ENCODE results near the gene RAE1.
"Not testable (repeated sequence)": the region's sequence is repeated elsewhere in the genome, so short reads cannot be mapped to it uniquely, and the experiment has no call there.

The RAE1 gene

DNA sequence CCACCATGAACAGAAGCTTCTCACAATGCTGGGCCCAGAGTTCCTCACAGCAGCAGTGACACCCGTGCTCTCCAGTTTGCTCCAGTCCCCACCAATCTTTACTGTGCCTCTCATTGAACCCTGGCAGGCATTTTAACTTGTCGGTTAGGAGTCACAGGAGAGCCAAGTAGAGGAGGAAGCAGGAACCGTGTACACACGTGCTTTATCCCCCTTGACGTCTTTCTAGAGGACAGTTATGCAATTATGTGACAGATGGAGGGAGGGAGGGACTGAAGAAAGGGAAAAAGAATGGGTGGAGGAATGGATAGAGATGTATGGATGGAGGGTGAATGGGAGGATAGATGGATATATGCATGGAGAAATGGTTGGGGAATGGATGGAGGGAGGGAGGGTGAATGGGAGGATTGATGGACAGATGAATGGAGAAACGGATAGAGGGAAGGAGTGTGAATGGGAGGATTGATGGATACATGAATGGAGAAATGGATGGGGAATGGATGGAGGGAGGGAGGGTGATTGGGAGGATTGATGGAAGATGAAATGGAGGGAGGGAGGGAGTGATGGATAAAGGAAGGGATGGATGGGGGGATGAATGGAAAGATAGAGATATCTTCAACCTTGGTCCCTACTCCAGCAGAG lies 66.1 kb downstream of the RAE1 start:
- no peak for DNase-seq

DNA sequence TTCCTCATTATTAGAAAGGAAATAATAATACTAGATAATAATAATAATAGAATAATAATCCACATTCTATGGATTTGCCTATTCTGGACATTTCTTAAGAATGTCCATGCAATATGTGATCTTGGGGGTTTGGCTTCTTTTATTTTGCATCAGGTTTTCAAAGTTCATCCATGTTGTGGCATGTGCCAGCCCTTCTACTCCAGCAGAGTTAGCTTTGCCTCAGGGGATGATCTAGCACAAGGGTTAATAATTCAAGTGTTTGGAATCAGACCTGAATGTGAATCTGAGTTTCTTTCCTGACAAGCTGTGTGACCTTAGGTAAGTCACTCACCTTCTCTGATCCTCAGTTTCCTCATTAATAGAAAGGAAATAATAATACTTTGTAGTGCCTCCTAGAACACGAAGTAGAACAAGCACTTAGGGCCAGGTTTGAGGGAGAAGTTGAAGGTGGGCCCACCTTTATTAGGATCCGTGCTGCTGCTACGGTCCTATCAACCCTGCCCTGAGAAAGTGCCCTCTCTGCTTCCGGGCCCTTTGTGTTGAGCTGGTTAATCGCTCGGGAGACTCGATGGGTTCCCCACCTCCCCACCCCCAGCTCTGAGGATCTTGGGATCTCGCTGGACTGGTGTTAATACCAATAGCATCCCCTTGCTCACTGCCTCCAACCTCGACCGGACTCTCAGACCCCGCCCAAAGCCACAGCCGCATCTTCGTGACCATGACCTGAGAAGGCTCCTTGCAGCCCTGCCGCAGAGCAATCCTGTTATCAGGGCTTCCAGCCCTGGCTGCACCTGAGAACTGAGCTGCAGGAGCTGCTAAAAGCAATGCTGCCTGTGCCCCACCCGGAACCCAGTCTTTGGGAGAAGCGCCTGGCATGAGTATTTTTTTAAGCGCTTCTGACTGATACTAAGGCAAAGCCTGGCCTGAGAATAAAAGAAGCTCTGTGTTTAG lies 67.0 kb downstream of the RAE1 start:
- no peak for DNase-seq

DNA sequence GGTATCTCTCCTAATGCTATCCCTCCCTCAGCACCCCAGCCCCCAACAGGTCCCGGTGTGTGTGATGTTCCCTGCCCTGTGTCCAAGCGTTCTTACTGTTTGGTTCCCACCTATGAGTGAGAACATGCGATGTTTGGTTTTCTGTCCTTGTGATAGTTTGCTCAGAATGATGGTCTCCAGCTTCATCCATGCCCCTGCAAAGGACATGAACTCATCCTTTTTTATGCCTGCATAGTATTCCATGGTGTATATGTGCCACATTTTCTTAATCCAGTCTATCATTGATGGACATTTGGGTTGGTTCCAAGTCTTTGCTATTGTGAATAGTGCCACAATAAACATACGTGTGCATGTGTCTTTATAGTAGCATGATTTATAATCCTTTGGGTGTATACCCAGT lies 68.4 kb downstream of the RAE1 start:
- DNase-seq = not testable (repeated sequence)

DNA sequence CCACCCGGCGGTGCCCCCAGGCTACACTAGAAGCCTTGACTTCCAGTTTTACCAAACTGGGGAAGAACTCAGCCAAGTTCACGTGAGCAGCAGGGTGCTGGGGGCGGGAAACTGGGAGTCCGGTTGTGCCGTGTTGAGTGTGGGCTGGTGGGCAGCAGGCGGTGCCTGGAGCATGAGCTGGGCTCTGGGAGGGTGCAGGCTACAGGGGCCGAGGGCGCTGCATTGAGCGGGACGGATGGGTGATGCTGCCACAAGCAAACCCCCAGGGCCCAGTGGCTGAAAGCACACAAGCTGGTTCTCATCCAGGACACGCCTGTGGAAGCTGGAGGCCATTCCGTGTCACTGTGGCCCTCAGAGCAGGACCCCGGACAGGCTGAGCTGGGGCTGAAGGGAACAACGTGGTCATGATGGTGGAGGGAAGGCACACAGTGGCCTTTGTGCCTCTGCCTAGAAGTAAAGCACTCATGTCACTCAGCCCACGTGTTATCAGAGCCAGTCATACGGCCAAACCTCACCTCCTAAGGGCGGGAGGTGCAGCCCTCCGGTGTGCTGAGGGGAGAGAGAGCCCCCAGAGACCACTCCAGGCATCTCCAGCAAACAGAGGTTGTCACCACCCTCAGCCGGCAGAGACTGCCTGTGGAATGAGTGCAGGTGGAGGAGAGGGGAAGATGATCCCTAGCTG lies 69.7 kb downstream of the RAE1 start:
- DNase-seq = no peak

DNA sequence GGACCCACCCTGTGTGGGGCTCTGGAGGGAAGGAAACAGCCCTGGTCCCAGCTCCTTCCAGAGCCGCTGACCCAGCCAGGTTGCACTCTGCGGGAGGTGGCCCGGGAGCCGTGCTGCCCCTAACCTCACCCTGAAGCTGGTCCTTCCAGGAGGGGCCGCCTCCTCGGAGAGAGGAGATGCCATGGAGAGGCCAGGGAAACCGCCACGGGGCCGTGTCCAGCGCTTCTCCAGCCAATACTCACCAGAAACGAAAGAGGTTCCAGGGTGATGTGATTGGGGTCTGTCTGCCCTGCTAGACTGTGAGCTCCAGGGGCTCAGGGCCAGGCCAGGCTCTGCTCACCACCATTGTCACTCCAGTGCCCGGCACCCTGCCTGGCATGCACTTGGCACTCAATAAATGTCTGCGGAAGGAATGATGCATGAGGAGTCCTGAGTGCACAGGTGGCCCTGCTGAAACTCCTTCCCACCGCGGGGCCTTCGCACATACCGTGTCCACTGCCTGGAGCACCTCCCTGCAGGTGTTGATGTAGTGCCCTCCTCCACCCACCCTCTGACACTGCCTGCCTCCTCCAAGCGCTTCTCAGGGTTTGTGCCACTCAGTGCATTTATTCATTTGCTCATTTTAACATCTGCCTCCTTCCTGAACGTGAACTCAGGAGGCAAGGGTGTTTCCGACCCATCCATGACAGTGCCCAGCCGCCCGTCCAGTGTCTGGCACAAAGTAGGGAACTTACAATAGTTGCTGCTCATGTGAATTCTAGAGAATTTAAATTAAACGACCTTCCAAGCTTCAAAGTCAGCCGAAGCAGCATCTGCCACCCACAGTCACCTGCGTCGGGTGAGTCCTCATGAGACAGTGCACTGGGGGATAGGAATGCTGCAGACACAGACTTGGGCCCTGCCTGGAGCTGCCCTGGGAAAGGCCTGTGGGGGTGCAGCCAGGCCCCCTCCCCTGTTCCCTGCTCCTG lies 70.5 kb downstream of the RAE1 start:
- DNase-seq = no peak

DNA sequence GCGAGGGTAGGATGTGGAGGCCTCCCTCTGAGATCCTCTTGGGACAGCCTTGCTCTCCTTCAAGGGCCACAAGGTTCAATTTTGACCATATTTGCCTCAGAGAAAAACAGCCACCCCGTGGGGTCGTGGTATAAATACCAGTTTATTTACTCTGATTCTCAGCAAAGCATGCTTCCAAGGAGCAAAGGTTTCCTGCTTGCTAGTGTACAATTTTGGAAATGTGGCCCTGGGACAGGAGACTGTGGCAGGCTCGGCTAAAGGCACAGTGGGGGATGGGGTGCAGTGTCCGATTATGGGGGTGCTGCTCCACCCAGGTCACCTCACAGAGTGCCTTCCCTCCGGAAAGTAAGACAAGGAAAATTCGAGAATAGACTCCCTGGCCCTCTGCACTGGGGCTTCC lies 71.2 kb downstream of the RAE1 start:
- DNase-seq = no peak

DNA sequence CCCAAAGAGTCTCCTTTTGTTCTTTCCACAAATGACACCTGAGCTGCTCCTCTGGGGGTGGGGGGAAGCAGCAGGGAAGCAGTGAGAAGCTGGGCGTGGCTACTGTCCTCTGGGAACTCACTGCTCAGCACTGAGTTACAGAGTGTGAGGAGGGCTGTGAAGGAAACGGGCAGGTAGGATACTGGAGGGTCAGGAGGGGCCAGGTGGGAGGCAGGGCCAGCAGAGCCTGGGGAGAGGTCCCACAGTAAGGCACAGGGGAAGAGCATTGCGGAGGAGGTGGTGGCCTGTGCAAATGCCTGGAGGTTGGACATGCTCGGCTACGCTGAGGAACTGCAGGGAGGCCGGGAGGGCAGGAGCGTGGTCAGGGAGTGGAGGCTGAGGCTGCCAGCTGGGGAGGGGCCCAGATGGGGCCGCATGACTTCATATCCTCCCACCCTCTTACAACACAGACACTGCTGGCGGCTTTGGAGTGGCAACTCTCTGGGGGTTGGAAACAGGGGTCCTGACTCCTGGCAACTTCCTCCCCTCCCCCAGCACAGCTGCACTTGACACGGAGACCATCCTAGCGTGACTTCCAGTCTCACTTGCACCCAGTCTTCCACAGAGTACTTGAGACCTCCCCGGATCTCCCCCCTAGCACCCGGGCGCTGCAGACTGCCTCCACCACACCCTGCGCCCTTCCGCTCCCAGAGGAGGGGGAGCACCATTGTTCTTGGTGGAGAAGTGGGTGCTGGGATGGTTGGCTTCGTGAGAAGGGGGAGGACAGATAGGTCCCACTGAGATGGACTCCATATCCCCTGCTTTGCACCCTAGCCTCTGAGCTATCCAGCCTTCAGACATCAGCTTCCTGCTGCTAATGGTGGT lies 74.3 kb downstream of the RAE1 start:
- no peak for DNase-seq

DNA sequence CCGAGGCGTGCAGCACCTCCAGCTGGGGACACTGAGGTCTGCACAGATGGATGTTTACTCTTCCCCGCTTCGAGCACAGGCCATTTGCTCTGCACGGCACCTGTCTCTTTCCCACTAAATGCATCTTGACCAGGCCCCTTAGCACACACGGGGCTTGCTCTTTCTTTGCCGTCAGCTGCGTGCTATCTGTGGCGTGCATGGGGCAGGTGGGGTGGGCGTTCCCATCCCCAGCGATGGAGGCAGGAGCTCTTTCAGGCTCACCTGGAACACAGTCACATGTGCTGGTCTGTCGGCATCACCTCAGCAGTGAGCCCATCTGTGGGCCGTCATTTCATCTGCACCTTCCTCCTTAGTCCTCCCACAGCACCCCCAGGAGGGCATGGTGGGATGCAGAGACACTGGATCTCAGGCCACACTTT lies 75.2 kb downstream of the RAE1 start:
- no peak for DNase-seq

DNA sequence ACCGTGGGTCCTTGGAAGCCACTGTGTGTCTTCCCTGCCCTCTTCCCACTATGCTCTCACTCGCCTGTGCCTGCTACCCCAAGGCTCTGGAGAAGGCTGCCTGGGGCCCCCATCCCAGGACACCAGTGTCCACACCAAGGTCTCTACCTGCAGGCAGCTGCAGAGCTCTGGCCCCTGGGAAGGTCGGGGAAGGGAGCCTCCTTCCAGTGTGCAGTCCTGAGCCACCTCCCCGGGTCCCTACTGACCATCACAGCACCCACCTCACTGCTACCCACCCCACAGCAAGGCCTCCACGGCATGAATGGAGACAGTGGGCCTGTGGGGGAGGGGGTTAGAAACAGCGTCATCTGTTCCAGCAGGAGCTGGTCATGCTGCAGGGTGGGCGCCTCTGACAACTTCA lies 75.8 kb downstream of the RAE1 start:
- no peak for DNase-seq

DNA sequence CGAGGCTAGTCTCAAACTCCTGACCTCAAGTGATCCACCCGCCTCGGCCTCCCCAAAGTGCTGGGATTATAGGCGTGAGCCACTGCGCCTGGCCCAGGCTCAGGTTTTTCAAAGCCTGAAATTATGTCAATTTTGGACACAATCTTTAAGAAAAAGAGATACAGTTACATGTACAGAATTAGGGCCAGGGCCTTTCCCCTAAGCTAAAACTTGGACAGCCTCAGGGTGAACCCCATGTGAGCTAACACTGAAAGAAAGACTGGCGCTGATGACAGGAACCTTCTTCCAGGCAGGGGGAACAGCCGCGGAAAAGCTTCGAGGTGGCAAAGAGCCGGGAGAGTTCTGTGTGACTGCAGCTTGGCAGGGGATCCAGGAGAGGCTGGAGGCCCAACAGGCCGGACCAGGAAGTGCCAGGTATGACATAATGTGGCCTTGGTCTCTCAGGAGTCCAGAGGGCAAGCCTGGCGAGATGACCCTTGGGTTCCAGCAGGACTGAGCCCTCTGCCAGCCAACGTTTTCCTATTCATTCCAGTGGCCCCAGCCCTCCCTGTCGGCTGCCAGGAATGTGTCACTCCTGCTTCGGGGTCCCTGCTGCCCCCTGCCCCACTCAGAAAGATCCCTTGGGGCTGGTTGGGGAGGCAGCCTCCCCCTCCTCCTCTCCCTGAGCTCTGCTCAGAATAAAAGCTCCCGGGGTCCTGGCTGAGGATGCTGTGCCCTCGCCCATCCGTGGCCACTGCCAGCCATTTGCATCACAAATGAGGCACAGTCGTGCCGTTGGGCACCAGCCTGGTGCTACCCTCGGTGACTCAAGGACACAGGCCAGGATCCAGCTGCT lies 77.5 kb downstream of the RAE1 start:
- no peak for DNase-seq

All from right forelimb (tissue), 1 donor.